Measurements from ENCODE around the gene CDK5RAP1. TPM values are rescaled to one million over a fixed set of nuclear protein-coding genes. Genes with fewer than 3 reads are reported as not detected.

The CDK5RAP1 gene, protein sequence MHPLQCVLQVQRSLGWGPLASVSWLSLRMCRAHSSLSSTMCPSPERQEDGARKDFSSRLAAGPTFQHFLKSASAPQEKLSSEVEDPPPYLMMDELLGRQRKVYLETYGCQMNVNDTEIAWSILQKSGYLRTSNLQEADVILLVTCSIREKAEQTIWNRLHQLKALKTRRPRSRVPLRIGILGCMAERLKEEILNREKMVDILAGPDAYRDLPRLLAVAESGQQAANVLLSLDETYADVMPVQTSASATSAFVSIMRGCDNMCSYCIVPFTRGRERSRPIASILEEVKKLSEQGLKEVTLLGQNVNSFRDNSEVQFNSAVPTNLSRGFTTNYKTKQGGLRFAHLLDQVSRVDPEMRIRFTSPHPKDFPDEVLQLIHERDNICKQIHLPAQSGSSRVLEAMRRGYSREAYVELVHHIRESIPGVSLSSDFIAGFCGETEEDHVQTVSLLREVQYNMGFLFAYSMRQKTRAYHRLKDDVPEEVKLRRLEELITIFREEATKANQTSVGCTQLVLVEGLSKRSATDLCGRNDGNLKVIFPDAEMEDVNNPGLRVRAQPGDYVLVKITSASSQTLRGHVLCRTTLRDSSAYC
- total RNA-seq, result 15.0 TPM

DNA sequence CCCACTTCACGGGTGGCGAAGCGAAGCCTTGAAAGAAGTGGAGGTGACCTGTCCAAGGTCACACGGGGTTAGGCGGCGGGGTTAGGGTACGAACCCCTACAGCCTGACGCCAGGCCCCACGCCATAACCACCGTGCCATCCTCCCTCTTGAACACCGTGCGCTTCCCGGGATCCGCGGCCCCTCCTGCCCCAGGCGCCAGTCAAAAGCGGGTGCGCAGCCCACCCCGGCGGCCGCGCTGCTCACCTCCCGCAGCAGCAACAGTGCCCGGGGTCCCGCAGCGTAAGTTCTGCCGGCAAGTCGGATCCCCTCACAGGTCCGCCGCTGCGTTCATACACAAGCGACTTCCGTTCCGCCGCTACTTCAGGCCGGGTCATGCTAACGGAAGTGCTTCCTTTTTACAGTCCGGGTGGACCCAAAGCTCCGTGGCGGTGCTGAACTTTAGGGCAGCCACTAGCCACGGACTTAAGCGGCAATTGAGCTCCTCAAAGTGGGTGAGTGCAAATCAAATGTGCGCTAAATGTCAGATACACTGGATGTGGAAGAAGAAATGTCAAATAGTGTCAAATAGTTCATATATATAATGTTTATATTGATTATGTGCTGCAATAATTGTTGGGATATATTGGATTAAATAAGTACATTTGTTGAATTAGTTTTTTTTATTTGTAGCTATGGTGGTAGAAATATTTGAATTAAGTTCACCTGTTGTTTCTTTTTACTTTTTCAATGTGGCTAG is at the start of gene CDK5RAP1:
CDK5RAP1 (minus strand) TSS at position 336 of the 737 bp plus-strand sequence. CDS start 4,455 bp downstream, outside the sequence.
- Histone ChIP-seq H3K27ac (peak within 1 kb of the TSS; percentile 76), H3K4me3 (peak within 1 kb of the TSS; percentile 87 to 98), H3K4me1 (peaks cover 40% of the 10 kb centered on the region), H3K36me3 (peaks cover 0 to 4% of the 10 kb centered on the region in 2 donors), H3K9me3 (no peaks in the 10 kb centered on the region), H3K27me3 (no peaks in the 10 kb centered on the region)
- intact Hi-C loops (cut with DNase I), result no loop called here
- DNase-seq (ENCODE audit: extremely low spot score in 2 of 2), result no peak
- TF ChIP-seq POLR2A (IDR thresholded peaks at IDR 0.05) (no peak), POLR2AphosphoS5 (IDR thresholded peaks at IDR 0.05; ENCODE audit: insufficient read depth in 1 of 2, low read depth in 1 of 2) (peak; percentile 73 to 79)

DNA sequence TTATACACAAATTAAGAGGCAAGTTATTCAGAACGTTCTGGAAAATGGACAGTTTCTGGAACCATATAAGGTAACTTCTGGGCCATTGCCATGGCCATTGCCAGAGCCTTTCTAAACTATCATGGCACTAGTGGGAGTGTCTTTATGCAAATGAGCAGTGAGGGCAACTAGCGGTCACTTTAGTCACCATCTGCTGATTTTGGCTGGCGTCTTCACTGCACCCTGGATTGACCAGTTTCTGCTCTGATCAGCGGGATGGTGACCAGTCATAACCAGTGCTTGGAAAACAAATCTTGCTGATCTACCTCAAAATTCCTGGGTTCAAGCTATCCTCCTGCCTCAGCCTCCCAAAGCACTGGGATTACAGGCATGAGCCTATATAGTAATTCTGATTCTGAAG is 49.5 kb upstream of the CDK5RAP1 start:
- Histone ChIP-seq H3K27ac (no peak overlapping the region), H3K9me3 (no peaks in the 10 kb centered on the region), H3K27me3 (no peaks in the 10 kb centered on the region), H3K36me3 (no peaks in the 10 kb centered on the region), H3K4me3 (no peak overlapping the region), H3K4me1 (no peaks in the 10 kb centered on the region)
- DNase-seq (ENCODE audit: extremely low spot score in 2 of 2), result no peak
- intact Hi-C loops (cut with DNase I), result no loop called here
- TF ChIP-seq POLR2AphosphoS5 (IDR thresholded peaks at IDR 0.05; ENCODE audit: insufficient read depth in 1 of 2, low read depth in 1 of 2) (no peak), POLR2A (IDR thresholded peaks at IDR 0.05) (no peak)
- TF ChIP-seq, protein P1, sequence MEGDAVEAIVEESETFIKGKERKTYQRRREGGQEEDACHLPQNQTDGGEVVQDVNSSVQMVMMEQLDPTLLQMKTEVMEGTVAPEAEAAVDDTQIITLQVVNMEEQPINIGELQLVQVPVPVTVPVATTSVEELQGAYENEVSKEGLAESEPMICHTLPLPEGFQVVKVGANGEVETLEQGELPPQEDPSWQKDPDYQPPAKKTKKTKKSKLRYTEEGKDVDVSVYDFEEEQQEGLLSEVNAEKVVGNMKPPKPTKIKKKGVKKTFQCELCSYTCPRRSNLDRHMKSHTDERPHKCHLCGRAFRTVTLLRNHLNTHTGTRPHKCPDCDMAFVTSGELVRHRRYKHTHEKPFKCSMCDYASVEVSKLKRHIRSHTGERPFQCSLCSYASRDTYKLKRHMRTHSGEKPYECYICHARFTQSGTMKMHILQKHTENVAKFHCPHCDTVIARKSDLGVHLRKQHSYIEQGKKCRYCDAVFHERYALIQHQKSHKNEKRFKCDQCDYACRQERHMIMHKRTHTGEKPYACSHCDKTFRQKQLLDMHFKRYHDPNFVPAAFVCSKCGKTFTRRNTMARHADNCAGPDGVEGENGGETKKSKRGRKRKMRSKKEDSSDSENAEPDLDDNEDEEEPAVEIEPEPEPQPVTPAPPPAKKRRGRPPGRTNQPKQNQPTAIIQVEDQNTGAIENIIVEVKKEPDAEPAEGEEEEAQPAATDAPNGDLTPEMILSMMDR (IDR thresholded peaks at IDR 0.05), result no peak

DNA sequence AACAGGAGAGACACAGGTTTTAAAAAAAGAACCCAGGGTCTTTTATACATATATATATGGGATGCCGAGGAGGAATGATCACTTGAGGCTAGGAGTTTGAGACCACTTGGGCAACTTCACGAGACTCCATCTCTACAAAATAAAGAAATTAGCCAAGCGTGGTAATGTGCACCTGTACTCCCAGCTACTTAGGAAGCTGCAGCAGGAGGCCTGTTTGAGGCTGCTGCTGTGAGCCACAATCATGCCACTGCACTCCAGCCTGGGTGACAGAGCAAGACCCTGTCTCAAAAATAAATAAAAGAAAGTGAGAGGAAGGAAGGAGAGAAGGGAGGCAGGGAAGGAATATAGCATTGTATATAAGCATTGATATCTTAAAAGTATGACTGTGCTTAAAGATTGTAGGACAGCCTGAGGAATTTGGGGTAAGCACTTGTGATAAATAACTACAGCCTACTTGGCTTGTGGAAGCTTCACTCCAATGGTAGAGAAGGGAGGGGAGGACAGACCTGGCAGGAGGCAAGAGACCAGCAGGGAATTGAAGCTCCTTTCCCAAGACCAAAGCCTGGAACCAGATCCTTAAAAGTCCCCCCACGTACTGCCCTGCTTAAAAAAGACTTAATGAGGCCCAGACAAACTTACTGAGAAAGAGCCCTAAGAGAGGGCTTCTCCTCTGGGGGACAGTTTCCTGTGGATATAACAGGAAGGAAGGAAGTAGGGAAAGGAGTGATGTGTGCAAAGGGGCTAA is 44.7 kb upstream of the CDK5RAP1 start:
- intact Hi-C loops (cut with DNase I), result no loop called here
- no peak overlapping the region for H3K4me3 ChIP-seq
- no peaks in the 10 kb centered on the region for H3K36me3 ChIP-seq
- H3K4me1 ChIP-seq, result peaks cover 17% of the 10 kb centered on the region
- no peak overlapping the region for H3K27ac ChIP-seq
- no peak for DNase-seq (ENCODE audit: extremely low spot score in 2 of 2)
- H3K27me3 ChIP-seq, result no peaks in the 10 kb centered on the region
- TF ChIP-seq POLR2A (IDR thresholded peaks at IDR 0.05) (no peak), POLR2AphosphoS5 (IDR thresholded peaks at IDR 0.05; ENCODE audit: insufficient read depth in 1 of 2, low read depth in 1 of 2) (no peak)
- TF ChIP-seq, protein P1 (IDR thresholded peaks at IDR 0.05), result no peak
- H3K9me3 ChIP-seq, result no peaks in the 10 kb centered on the region

DNA sequence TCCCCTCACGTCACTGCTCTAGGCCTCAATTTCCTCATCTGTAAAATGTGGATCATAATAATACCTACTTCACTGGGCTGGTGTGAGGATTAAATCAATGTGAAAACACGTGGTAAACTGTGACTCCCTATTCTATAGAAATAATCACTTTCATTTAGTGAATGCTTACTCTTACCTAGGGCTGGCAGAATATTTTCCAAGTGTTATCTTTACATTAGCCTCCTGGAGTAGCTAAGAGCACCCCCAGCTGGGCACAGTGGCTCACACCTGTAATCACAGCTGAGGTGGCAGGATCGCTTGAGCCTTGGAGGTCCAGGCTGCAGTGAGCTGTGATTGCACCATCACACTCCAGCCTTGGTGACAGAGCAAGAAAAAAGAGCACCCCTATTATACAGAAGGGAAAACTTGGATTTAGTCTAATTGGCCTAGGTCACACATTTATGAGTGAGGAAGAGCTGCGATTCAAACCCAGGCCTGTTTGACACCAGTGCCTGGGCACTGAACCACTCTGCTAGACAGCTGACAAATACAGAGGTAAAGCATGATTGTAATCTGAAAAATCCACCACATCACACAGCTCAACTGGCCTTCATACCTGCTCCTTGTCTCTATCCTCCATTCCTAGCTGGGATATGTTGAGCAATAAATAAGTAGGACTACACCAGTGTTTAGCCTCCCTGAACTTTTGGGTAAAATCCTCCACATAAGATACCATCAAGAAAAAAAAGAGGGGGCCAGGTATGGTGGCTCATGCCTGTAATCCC is 43.7 kb upstream of the CDK5RAP1 start:
- Histone ChIP-seq H3K27ac (peak overlapping the region; percentile 74), H3K4me1 (peaks cover 17% of the 10 kb centered on the region), H3K4me3 (peak overlapping the region in 1 of 2 donors; percentile 63), H3K36me3 (no peaks in the 10 kb centered on the region), H3K27me3 (no peaks in the 10 kb centered on the region), H3K9me3 (no peaks in the 10 kb centered on the region)
- intact Hi-C loops (cut with DNase I), result no loop called here
- TF ChIP-seq, protein P1 (IDR thresholded peaks at IDR 0.05), result no peak
- no peak for TF ChIP-seq POLR2A (IDR thresholded peaks at IDR 0.05)
- DNase-seq (ENCODE audit: extremely low spot score in 2 of 2), result no peak
